Measurements from ENCODE around the gene PLEKHA4.

GRCh38 chr19:48794291-48794690 lies 74.1 kb downstream of the PLEKHA4 start:
- TF ChIP-seq CTCF (IDR thresholded peaks at IDR 0.05; ENCODE audit: low read length) (no peak), EZH2 (optimal IDR thresholded peaks at IDR 0.05; ENCODE audit: low read depth, low read length) (no peak), EZH2phosphoT487 (IDR thresholded peaks at IDR 0.05; ENCODE audit: low read length) (no peak)

All from MM.1S (cell line).